HG03442 (cell line): Measurements from ENCODE around the gene ACP2.

ENCODE experiments used
- ATAC-seq: cut with Tn5 transposase; IDR thresholded peaks from one replicate; pipeline ENCODE4 v1.9.1; 2021; ENCODE audit warnings: mild to moderate bottlenecking, moderate library complexity; ENCODE audit not compliant: unreplicated experiment

Gene ACP2

GRCh38 chr11:47244448-47245350, 3.9 kb downstream of the ACP2 start:
- ATAC-seq: no peak

GRCh38 chr11:47243454-47243853, 5.2 kb downstream of the ACP2 start:
- no peak for ATAC-seq

DNA sequence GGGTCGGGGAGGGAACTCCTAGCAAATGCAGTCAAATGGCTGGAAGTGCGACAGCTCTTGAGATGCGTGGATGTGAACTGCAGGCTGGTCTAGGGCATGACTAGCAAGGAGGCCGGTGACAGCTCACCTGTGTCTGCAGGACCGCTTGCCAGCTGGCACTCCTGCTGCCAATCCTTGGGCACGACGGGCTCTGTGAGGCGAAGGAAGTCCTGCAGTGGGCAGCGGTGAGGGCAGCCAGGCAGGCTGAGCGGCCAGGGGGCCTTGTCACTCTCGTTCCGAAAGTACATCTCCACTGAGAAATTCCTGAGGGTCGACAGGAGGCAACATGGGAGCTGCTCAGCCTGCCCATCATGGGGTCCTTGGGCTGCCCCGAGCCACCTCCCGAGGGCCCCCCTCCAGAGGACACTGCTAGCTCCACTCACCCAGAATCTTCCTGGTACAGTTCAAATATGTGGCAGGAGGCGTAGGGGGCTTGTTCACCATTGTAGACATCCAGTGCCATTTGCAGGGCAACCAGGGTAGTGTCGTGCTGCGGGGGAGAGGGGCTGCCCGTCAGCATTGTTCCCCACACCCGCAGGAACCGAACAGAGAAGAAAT, 5.9 kb downstream of the ACP2 start:
- ATAC-seq: no peak

- ATAC-seq: no peak
These were observed 6.7 kb downstream of the ACP2 start for GRCh38 chr11:47241841-47242301.

DNA sequence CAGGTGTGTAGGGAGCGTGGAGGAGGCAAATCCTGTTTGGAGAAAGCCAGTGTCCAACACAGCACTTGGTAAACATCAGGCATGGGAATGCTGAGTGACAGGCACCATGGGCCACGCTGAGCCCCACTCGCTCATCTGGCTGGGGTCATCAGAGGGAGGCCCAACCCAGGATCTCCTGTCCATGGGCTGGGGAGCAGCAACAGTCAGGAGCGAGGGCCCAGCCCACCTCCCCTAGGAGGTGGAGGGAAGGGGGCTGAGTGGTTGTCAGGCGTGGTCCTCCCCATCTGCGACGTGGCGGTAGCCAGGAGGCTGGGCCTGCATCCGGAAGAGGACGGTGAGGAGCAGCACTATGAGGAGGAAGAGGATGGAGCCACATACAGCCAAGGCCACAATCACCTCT, 8.8 kb downstream of the ACP2 start:
- no peak for ATAC-seq

GRCh38 chr11:47236482-47236881, 12.1 kb downstream of the ACP2 start:
- ATAC-seq: no peak

GRCh38 chr11:47235163-47235562, 13.5 kb downstream of the ACP2 start:
- ATAC-seq: no peak

DNA sequence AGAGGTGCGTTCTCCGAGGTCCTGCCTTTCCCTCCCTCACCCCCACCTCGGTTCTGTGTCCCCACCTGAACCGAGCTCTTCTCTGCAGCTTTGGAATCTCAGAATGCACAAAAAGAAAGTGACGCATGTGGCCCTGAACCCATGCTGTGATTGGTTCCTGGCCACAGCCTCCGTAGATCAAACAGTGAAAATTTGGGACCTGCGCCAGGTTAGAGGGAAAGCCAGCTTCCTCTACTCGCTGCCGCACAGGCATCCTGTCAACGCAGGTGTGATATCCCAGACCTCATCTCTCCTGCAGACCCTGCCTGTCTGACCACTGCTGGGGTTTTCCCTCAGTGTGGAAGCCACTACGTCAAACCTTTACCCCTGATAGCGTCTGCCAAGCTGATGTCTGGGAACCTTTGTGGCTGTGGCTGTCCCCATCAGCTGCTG, 13.9 kb downstream of the ACP2 start:
- ATAC-seq: no peak

DNA sequence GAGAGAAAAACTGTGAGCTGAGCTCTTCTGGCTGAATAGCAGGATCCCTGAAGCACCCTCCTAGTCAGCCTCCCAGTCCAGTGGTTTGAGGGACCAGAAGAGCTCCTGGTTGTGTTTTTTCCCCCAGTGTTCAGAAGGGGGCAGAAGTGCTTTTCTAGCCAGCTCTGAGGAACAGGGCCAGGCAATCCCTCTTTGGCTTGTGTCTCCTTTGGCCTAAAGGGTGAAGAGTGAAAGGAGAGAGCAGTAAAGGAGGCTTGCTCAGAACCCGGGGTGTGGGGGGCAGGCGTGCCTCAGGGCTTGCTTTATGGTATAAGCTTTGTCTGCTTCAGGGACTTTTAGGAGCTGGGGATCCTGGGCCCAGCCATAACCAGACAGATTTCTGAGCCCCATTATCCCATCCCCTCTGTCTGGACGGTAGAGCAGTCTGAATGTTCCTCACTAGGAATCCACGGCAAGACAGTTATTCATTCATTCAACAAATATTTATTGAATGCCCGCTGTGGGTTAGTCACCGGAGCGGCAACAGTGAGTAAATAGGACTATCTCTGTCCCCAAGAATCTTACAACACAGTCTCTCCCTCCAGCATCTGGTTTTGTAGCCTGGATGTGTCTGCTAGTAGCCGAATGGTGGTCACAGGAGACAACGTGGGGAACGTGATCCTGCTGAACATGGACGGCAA, 14.5 kb downstream of the ACP2 start:
- ATAC-seq: no peak

- no peak for ATAC-seq
These were observed 15.6 kb downstream of the ACP2 start for GRCh38 chr11:47233051-47233450.

DNA sequence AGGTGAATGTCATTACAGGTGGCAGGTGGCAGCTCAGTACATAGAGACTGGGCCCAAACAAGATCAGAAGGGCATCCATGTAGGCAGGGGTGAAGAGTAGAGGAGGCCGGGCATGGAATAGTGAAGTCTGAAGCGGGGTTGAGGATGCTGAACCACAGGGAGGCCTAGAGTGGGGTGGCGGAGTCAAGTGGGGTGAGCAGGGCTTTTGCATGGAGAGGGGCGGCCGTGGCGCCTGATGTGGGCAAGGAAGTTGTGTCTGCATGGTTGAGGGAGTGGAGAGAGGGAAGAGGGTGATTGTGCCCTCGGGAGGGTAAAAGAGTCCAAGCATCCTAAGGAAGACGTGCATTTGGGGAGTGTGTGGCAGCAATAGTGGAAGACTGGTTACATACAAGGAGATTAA, 19.5 kb downstream of the ACP2 start:
- ATAC-seq: no peak

DNA sequence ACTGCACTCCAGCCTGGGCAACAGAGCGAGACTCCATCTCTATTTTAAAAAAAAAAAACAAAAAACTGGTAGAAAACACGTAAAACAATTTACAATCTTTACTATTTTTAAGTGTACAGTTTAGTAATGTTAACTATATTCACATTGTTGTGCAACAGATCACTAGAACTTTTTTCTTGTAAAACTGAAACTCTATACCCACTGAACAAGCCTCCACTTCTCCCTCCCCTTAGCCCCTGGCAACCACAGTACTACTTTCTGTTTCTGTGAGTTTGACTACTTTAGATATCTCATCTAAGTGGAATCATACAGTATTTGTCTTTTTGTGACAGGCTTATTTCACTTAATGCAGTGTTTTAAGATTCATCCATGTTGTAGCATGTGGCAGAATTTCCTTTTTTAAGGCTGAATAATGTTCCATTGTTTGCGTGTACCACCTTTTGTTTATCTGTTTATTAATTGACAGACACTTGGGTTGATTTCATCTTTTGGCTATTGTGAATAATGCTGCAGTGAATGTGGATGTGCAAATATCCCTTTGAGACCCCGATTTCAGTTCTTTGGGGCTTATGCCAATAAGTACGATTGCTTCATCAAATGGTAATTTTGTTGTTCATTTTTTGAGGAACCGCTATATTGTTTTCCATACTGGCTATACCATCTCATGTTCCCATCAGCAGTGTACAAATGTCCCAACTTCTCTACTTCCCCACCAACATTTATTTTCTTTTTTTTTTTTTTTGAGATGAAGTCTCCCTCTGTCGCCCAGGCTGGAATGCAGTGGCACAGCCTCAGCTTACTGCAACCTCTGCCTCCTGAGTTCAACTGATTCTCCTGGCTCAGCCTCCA, 22.8 kb downstream of the ACP2 start:
- peak; percentile 92 for ATAC-seq

DNA sequence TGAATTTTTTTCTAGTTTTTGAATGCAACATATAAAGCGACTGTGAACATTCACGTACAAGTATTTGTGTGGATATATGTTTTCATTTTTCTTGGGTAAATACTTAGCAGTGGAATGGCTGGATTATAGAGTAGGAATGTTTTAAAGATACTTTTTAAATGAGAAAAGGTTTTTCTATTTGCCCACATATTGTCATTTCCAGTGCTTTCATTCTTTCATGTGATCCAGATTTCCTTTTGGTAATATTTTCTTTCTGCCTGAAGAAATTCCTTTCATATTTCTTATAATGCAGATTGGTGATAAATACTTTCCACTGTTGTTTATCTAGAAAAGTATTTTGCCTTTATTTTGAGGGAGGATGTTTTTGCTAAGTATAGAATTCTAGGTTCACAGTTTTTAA, 25.9 kb downstream of the ACP2 start:
- no peak for ATAC-seq

DNA sequence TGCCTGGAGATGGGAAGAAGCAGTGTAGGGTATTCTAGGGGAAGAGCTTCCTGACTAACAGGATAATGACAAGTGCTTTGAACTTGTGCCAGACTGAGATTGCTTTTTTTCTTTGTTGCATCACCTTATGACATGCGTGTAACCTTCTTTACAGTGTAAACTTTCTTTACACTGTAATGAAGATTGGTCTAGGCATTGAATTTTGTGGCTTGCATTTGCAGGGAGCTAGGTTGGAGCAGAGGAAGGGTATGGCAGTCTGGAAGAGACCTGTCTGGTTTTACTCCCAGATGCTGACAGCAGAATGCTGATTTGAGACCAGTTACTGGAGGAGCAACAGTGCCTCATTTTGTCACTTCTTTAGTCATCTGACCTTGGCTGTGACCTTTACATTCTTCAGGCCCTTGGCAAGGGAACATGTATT, 28.2 kb downstream of the ACP2 start:
- no peak for ATAC-seq

DNA sequence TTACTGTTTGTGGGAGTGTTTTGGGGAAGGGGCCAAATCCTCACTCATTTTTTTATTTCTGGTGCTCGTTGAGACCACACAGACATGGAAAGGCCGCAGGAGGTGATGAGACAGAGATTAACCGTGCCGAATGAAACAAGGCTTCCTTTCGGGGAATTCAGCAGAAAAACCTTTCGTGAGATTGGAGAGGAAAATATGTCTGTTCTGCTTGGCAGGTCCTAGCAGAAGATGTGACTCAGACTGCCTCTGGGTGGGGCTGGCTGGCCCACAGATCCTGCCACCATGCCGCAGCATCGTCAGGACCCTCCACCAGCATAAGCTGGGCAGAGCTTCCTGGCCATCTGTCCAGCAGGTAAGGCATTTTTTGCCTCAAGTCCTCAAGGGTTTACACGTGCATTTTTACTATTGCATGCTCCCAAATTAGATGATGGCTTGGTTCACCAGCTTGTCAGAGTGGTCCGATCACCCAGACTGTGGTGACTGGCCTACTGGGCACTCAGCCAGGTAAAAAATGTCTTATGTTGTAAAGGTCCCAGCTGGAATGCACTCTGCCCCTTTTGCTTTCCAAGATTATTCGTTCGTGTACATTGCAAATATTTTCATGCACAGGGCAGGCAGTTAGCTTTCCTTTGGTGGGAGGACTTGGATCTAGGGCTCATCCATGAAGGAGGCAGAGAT, 32.4 kb downstream of the ACP2 start:
- ATAC-seq: no peak

DNA sequence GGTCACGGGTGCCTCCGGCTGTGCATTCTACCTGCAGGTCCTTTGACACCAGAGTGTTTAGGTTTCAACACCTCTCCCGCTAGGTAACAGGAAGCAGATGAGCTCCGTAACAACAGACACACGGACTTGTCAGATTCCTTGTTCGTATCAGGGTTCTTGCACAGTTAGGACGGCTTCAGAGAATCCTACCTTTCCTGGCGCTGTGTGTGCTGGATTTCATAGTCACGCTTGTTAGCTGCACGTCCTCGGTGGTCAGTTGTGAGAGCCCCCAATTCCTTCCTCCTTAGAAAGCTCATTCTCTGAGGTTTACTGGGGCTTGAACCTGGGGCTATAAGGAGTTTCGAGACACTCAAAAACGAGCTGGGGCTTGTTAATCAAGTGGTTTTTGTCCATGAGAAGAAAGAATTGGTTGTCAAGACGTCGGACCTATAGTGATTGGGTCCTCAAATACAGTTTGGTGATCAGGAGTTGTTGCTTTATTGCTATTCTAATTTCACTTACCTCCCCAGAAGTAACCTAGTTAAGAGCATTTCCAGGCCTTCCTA, 33.2 kb downstream of the ACP2 start:
- ATAC-seq: no peak

GRCh38 chr11:47213950-47214565, 34.6 kb downstream of the ACP2 start:
- peak; percentile 65 for ATAC-seq

- no peak for ATAC-seq
These were observed 35.7 kb downstream of the ACP2 start for GRCh38 chr11:47212938-47213337.

DNA sequence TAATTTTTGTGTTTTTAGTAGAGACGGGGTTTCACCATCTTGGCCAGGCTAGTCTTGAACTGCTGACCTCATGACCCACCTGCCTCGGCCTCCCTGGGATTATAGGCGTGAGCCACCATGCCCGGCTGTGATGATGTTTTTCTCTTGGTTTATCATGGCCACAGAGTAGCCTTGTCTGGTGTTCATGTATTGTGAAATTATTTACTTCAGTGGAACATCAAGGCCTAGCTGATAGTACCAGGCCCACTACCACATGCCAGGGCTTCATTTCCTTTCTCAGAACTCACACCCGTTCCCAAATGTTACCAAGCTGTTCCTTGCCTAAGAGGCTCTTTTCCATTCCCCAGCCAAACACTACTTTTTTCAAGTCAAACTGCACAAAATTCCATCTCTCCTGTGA, 40.0 kb downstream of the ACP2 start:
- ATAC-seq: no peak
